GM19023 (cell line): ENCODE results near the gene LYPD1.

Experiments used
- ATAC-seq: cut with Tn5 transposase; IDR thresholded peaks from one replicate; pipeline ENCODE4 v1.9.1; 2021; ENCODE audit warnings: mild to moderate bottlenecking, moderate library complexity; ENCODE audit not compliant: unreplicated experiment

LYPD1 gene

GRCh38 chr2:132668987-132669907 is 758 bp downstream of the LYPD1 start:
- no peak for ATAC-seq

- no peak for ATAC-seq
Measured at GRCh38 chr2:132668189-132668823, 1.7 kb downstream of the LYPD1 start.

GRCh38 chr2:132667706-132668105 is 2.3 kb downstream of the LYPD1 start:
- no peak for ATAC-seq

GRCh38 chr2:132665401-132666140 is 4.4 kb downstream of the LYPD1 start:
- ATAC-seq: no peak

GRCh38 chr2:132664096-132664495 is 5.9 kb downstream of the LYPD1 start:
- no peak for ATAC-seq

- no peak for ATAC-seq
Measured at GRCh38 chr2:132662732-132663131, 7.3 kb downstream of the LYPD1 start.

GRCh38 chr2:132659331-132659730 is 10.7 kb downstream of the LYPD1 start:
- ATAC-seq: no peak

- ATAC-seq: no peak
Measured at GRCh38 chr2:132656266-132656975, 13.6 kb downstream of the LYPD1 start.

GRCh38 chr2:132654968-132655367 is 15.0 kb downstream of the LYPD1 start:
- no peak for ATAC-seq

- no peak for ATAC-seq
Measured at GRCh38 chr2:132654335-132654734, 15.7 kb downstream of the LYPD1 start.

- no peak for ATAC-seq
Measured at GRCh38 chr2:132652474-132652873, 17.5 kb downstream of the LYPD1 start.

- no peak for ATAC-seq
Measured at GRCh38 chr2:132651115-132652045, 18.6 kb downstream of the LYPD1 start.

- ATAC-seq: no peak
Measured at GRCh38 chr2:132646540-132647108, 23.4 kb downstream of the LYPD1 start.

- ATAC-seq: no peak
Measured at GRCh38 chr2:132645722-132646539, 24.1 kb downstream of the LYPD1 start.

- no peak for ATAC-seq
Measured at GRCh38 chr2:132645176-132645575, 24.8 kb downstream of the LYPD1 start.

GRCh38 chr2:132642415-132642814 is 27.6 kb downstream of the LYPD1 start:
- ATAC-seq: no peak

GRCh38 chr2:132641819-132642218 is 28.2 kb downstream of the LYPD1 start:
- ATAC-seq: no peak

GRCh38 chr2:132640116-132640515 is 29.9 kb downstream of the LYPD1 start:
- no peak for ATAC-seq
